Sigmoid colon (tissue), 3 donors: ENCODE data around the gene RPTOR.

Source experiments
- POLR2A ChIP-seq, 2 donors: fragments of 450-650 bp; IDR thresholded peaks; one replicate each; pipeline ENCODE4 v1.6.1; 2016; ENCODE audit warnings: antibody characterized with exemption in 2 of 2, mild to moderate bottlenecking in 2 of 2, moderate library complexity in 2 of 2
- TF ChIP-seq, protein P1 (sequence below), 4 experiments: fragments of 450-650 bp in 3 of 4; fragments of 200-600 bp in 1 of 4; IDR thresholded peaks; one replicate each; pipeline ENCODE4 v1.5.1; 2016 to 2019; ENCODE audit warnings: antibody characterized with exemption in 4 of 4, mild to moderate bottlenecking in 3 of 4, moderate library complexity in 2 of 4

DNA sequence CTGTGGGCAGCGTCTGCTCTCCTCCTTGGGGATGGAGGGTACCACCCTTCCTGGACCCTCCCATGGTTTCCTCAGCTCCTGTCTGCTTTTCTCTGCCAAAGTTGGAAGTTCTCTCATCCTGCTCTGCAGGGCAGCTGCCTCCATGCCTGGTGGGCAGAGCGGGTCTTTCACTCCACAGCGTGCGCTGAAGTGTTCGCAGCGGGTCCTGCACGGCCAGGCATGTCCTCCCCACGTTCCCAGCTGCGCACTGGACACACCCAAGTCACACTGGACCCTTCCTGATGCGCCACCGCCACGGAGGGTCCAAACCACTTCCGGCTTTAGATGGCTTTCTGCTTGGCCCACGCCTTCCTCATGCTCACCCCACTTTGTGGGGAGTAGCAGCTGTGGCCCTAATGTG, 34.5 kb upstream of the RPTOR start:
- no peak for TF ChIP-seq POLR2A (IDR thresholded peaks at IDR 0.05)
- TF ChIP-seq, protein P1, sequence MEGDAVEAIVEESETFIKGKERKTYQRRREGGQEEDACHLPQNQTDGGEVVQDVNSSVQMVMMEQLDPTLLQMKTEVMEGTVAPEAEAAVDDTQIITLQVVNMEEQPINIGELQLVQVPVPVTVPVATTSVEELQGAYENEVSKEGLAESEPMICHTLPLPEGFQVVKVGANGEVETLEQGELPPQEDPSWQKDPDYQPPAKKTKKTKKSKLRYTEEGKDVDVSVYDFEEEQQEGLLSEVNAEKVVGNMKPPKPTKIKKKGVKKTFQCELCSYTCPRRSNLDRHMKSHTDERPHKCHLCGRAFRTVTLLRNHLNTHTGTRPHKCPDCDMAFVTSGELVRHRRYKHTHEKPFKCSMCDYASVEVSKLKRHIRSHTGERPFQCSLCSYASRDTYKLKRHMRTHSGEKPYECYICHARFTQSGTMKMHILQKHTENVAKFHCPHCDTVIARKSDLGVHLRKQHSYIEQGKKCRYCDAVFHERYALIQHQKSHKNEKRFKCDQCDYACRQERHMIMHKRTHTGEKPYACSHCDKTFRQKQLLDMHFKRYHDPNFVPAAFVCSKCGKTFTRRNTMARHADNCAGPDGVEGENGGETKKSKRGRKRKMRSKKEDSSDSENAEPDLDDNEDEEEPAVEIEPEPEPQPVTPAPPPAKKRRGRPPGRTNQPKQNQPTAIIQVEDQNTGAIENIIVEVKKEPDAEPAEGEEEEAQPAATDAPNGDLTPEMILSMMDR (IDR thresholded peaks at IDR 0.05) = no peak
